ENCODE data around the gene PIK3AP1.
"Not testable (repeated sequence)": the region's sequence is repeated elsewhere in the genome, so short reads cannot be mapped to it uniquely, and the experiment has no call there.

Gene PIK3AP1

GRCh38 chr10:96695366-96695765, 24.9 kb downstream of the PIK3AP1 start:
- DNase-seq = no peak

GRCh38 chr10:96693431-96693830, 26.9 kb downstream of the PIK3AP1 start:
- no peak for DNase-seq

- DNase-seq = no peak
Observed at GRCh38 chr10:96692427-96692826, 27.9 kb downstream of the PIK3AP1 start.

GRCh38 chr10:96691761-96692160, 28.6 kb downstream of the PIK3AP1 start:
- no peak for DNase-seq

- no peak for DNase-seq
Observed at GRCh38 chr10:96690755-96691730, 29.3 kb downstream of the PIK3AP1 start.

- DNase-seq = no peak
Observed at GRCh38 chr10:96688789-96689188, 31.5 kb downstream of the PIK3AP1 start.

- no peak for DNase-seq
Observed at GRCh38 chr10:96687317-96688012, 32.8 kb downstream of the PIK3AP1 start.

GRCh38 chr10:96686514-96686913, 33.8 kb downstream of the PIK3AP1 start:
- DNase-seq = no peak

- no peak for DNase-seq
Observed at GRCh38 chr10:96685306-96685705, 35.0 kb downstream of the PIK3AP1 start.

- no peak for DNase-seq
Observed at GRCh38 chr10:96684826-96685225, 35.5 kb downstream of the PIK3AP1 start.

- no peak for DNase-seq
Observed at GRCh38 chr10:96683710-96684109, 36.6 kb downstream of the PIK3AP1 start.

- DNase-seq = no peak
Observed at GRCh38 chr10:96683065-96683464, 37.2 kb downstream of the PIK3AP1 start.

GRCh38 chr10:96681524-96681923, 38.8 kb downstream of the PIK3AP1 start:
- no peak for DNase-seq

GRCh38 chr10:96680463-96680862, 39.9 kb downstream of the PIK3AP1 start:
- not testable (repeated sequence) for DNase-seq

GRCh38 chr10:96678725-96679124, 41.6 kb downstream of the PIK3AP1 start:
- no peak for DNase-seq

GRCh38 chr10:96676272-96677112, 43.8 kb downstream of the PIK3AP1 start:
- DNase-seq = no peak

GRCh38 chr10:96675846-96676245, 44.5 kb downstream of the PIK3AP1 start:
- no peak for DNase-seq

GRCh38 chr10:96673318-96674099, 46.8 kb downstream of the PIK3AP1 start:
- DNase-seq = no peak

- no peak for DNase-seq
Observed at GRCh38 chr10:96672481-96673175, 47.7 kb downstream of the PIK3AP1 start.

- no peak for DNase-seq
Observed at GRCh38 chr10:96671211-96671890, 49.0 kb downstream of the PIK3AP1 start.

GRCh38 chr10:96670786-96671185, 49.5 kb downstream of the PIK3AP1 start:
- no peak for DNase-seq

All from stimulated activated CD4-positive, alpha-beta T cell treated with anti-CD3 and anti-CD28 coated beads, Interleukin-4, amount 100 ng/mL, for 1 hour (primary cell).